GM18909 (cell line): ENCODE measurements around the gene SNX25.
"Not testable (repeated sequence)": the region's sequence is repeated elsewhere in the genome, so short reads cannot be mapped to it uniquely, and the experiment has no call there.

Source experiments
- ATAC-seq: cut with Tn5 transposase; IDR thresholded peaks from one replicate; pipeline ENCODE4 v1.9.1; 2021; ENCODE audit warnings: mild to moderate bottlenecking; ENCODE audit not compliant: unreplicated experiment, poor library complexity

The SNX25 gene

DNA sequence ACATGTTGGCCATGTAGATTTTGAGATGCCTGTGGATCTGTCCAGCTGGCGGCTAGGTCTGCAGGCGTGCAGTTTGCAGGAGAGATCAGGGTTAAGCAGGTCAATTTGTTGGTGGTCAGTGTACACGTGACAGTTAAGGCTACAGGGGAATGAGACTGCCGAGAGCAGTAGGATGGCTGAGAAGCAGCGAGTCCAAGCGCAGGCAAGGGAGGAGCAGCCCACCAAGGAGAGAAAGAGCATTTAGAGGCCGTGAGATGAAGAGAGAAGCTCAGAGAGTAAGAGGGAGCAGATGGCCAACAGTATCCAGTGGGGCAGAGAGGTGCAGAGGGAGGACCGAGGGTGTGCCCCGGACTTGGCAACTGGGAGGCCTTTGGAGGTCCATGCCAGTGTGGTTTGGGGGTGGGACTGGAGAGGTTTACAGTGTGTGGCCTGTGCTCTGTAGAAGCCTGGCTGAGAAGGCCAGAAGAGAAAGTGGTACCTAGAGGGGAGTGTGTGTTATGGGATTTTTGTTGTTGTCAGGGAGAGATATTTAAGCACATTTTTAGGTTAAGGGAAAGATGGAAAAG, 18.4 kb downstream of the SNX25 start:
- ATAC-seq = no peak

GRCh38 chr4:185229021-185229818, 19.8 kb downstream of the SNX25 start:
- no peak for ATAC-seq

- ATAC-seq = no peak
These were observed 23.0 kb downstream of the SNX25 start for GRCh38 chr4:185232370-185232769.

DNA sequence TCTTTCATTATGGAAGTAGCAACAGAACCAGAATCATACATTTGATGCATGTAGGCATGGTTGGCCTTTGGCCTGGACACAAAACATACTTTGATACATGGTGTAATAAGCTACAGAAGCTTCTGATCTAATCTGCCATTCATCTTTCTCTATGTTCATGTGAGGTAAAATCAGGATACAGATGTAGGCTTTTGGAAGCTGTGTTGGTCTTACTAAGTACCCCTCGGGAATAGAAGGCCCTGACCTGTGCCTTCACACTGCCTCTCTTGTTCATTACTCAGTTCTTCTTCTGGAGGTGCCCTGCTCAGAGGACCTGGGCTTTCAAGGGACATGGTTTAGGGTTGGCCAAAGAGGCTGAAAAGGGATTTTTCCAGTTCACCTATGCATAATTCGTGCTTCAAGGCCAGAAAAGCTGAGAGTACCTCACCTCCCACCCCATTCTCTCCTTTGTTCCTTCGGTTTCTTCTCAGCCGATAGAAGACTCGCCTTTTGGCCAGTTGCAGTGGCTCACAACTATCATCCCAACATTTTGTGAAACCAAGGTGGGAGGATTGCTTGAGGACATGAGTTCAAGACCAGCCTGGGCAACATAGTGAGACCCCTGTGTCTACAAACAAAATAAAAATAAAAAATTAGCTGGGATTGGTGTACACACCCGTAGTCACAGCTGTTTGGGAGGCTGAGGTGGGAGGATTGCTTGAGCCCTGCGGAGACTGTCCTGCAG, 25.9 kb downstream of the SNX25 start:
- ATAC-seq = no peak

DNA sequence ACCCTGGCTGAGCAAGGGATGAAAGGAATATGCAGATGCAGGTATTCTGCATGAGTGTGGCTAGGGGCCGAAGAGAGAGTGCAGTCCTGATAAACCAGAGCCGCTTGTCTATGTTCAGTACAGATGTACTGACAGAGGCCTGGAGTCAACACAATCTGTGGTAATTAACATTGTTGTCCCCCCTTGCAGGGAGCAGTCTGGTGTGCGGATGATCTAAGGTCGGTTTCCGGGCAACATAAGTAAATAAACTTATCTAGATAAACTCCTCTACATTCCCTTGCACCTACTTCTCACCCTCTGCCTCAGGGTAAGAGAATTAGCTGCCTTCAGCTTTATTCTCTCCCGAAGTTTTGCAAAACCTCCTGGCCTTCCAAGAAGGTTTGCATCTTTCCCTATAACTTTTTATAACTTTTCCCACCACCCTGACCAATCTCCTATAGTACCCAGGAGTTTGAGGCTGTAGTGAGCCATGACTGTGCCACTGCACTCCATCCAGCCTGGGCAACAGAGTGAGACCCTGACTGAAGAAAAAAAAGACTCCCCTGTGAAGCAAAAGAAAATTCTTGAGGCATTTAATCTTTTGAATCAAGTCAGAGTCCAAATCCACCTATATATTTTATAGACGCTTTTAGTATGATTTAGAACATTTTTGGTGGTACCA, 26.6 kb downstream of the SNX25 start:
- ATAC-seq = no peak

GRCh38 chr4:185237175-185237574, 27.8 kb downstream of the SNX25 start:
- ATAC-seq = no peak

GRCh38 chr4:185238215-185238681, 28.9 kb downstream of the SNX25 start:
- no peak for ATAC-seq

- no peak for ATAC-seq
These were observed 29.4 kb downstream of the SNX25 start for GRCh38 chr4:185238750-185239149.

DNA sequence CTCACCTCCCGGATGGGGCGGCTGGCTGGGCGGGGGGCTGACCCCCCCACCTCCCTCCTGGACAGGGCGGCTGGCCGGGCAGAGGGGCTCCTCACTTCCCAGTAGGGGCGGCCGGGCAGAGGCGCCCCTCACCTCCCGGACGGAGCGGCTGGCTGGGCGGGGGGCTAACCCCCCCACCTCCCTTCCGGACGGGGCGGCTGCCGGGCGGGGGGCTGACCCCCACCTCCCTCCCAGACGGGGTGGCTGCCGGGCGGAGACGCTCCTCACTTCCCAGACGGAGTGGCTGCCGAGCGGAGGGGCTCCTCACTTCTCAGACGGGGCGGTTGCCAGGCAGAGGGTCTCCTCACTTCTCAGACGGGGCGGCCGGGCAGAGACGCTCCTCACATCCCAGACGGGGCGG, 31.1 kb downstream of the SNX25 start:
- not testable (repeated sequence) for ATAC-seq

- ATAC-seq = no peak
These were observed 33.5 kb downstream of the SNX25 start for GRCh38 chr4:185242749-185243533.

GRCh38 chr4:185243879-185244278, 34.5 kb downstream of the SNX25 start:
- ATAC-seq = no peak

GRCh38 chr4:185244763-185245162, 35.4 kb downstream of the SNX25 start:
- no peak for ATAC-seq

- ATAC-seq = no peak
These were observed 37.1 kb downstream of the SNX25 start for GRCh38 chr4:185246453-185246852.

DNA sequence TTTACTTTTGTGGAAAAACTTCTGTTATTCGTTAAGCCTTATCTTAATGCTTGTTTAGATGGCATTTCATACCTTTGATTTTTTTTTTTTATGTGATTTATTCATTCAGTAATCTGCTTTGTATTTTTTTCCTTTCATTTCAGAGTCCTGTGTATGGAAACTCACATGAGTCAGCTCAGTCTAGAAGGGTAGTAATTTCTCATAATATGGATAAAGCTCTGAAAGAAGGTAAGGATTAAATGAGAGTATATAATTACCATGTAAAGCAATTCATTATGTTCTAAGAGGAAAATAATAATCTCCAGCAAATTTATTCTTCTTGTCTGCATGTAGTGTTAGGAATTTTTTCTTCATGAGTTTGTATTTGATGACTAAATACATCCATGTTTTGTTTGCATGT, 37.8 kb downstream of the SNX25 start:
- no peak for ATAC-seq

- no peak for ATAC-seq
These were observed 39.1 kb downstream of the SNX25 start for GRCh38 chr4:185248393-185249039.

- ATAC-seq = no peak
These were observed 39.7 kb downstream of the SNX25 start for GRCh38 chr4:185249105-185249504.

DNA sequence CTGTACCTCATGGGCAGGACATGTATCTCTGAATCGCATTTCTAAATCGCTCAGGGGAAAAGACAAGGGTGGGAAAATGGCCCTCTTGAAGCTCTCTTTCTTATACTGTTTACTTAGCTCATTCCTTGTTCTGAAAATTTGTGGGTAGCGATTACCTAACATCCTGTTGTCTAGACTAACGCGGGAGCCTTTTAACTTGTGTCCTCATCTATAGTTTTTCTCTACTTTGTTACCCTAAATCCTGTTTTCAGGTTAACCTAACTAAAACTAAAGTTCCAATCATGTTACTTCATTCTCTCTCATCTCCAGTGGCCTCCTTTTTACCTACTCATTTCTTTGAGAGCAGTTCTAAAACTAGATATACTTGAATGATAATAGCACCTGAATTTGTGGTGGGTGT, 45.0 kb downstream of the SNX25 start:
- no peak for ATAC-seq

- no peak for ATAC-seq
These were observed 46.5 kb downstream of the SNX25 start for GRCh38 chr4:185255868-185256267.

- ATAC-seq = no peak
These were observed 47.0 kb downstream of the SNX25 start for GRCh38 chr4:185256446-185256845.

GRCh38 chr4:185257086-185257485, 47.7 kb downstream of the SNX25 start:
- ATAC-seq = no peak
